Naive B cell (primary cell): Measurements from ENCODE around the gene ZFP91. TPM values are rescaled to one million over a fixed set of nuclear protein-coding genes. Genes with fewer than 3 reads are reported as not detected.

Source experiments
- ATAC-seq, 2 donors: fragments of 150-1000 bp; cut with Tn5 transposase; 2 replicates each; pipeline ENCODE4 v1.10.0; 2021; ENCODE audit warnings: low read depth in 2 of 2, mild to moderate bottlenecking in 2 of 2, moderate library complexity in 2 of 2
- DNase-seq: peaks from one replicate; pipeline ENCODE4 v3.0.0; 2022
- H3K27ac Mint-ChIP-seq, 6 donors: one replicate each; pipeline ENCODE4 v1.8.0; 2020 to 2022; ENCODE audit warnings: mild to moderate bottlenecking in 6 of 6, mixed read lengths in 6 of 6, moderate library complexity in 5 of 6, inconsistent platforms in 2 of 6
- H3K27me3 Mint-ChIP-seq, 3 donors: one replicate each; pipeline ENCODE4 v1.8.0; 2021 to 2022; ENCODE audit warnings: mixed read lengths in 3 of 3, mild to moderate bottlenecking in 1 of 3
- H3K36me3 Mint-ChIP-seq, 2 donors: one replicate each; pipeline ENCODE4 v1.8.0; 2020 to 2022; ENCODE audit warnings: mixed read lengths in 2 of 2, inconsistent platforms in 1 of 2, mild to moderate bottlenecking in 1 of 2
- H3K4me1 Mint-ChIP-seq, 3 donors: one replicate each; pipeline ENCODE4 v1.8.0; 2020 to 2022; ENCODE audit warnings: mixed read lengths in 3 of 3, inconsistent platforms in 1 of 3, mild to moderate bottlenecking in 1 of 3, moderate library complexity in 1 of 3
- H3K4me3 Mint-ChIP-seq, 8 donors: one replicate each; pipeline ENCODE4 v1.8.0; 2020 to 2022; ENCODE audit warnings: mild to moderate bottlenecking in 8 of 8, mixed read lengths in 8 of 8, moderate library complexity in 8 of 8, inconsistent platforms in 2 of 8
- H3K9me3 Mint-ChIP-seq, 7 donors: one replicate each; pipeline ENCODE4 v1.8.0; 2020 to 2022; ENCODE audit warnings: mixed read lengths in 7 of 7, mild to moderate bottlenecking in 5 of 7, inconsistent platforms in 2 of 7, moderate library complexity in 1 of 7
- polyA plus RNA-seq, 6 donors: library from polyadenylated mRNA; unstranded; fragments of 300-500 nt; fragmentation: Illumina TruSeq; gene quantifications; one replicate each; pipeline ENCODE4 v1.2.3, GENCODE V29; 2021; ENCODE audit warnings: low read depth in 6 of 6

Gene ZFP91
- polyA plus RNA-seq, 6 donors from 2014 or later, result 5.4 to 12.4 (median 8.1) TPM

DNA sequence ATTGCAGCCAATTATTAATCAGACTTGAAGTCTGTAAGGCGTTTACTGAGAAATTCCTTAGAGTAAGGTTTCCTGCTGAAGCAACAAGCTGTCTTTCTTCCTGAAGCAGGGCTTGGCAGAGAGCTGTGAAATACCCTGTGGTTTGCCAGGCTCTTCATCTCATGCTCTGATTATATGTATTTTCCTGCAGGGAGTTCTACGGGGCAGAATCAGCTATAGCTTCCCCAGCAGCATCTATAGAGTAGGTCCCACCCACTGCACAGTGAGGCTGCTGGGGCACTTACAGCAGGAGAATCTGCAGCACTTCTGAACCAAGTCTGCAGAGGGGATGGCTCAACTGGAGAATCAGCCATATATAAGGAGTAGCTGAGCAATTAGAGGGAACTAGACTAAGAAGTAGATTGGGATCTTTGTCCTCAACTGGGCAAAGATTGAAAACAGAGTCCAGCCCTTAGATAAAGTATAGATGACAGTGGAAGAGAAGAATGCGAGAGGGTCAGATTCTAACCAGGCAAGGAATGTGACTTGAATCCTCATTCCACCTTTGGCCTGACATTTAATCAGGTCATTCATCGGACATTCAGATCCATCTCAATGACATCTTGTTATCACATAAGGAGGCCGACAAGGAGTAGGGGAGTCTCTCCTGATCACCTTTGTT is 81.2 kb downstream of the ZFP91 start:
- H3K9me3 Mint-ChIP-seq, result no peaks in the 10 kb centered on the region
- ATAC-seq (no peak), DNase-seq (no peak)
- no peak overlapping the region for H3K4me3 Mint-ChIP-seq
- H3K27ac Mint-ChIP-seq, result no peak overlapping the region
- no peaks in the 10 kb centered on the region for H3K4me1 Mint-ChIP-seq
- no peaks in the 10 kb centered on the region for H3K36me3 Mint-ChIP-seq
- peaks cover 30 to 31% (median 30%) of the 10 kb centered on the region in 3 donors for H3K27me3 Mint-ChIP-seq

Other genes starting within 250 kb of the ZFP91 start
- not detected for gene OR5B17, start 220.0 kb upstream of the ZFP91 start, polyA plus RNA-seq
- not detected for gene OR5B3, start 172.2 kb upstream of the ZFP91 start, polyA plus RNA-seq
- gene OR5B2, start 150.9 kb upstream of the ZFP91 start, polyA plus RNA-seq, result not detected
- not detected for gene OR5B12, start 136.8 kb upstream of the ZFP91 start, polyA plus RNA-seq
- gene OR5B21, start 71.0 kb upstream of the ZFP91 start, polyA plus RNA-seq, result not detected
- gene LPXN, start 3.2 kb upstream of the ZFP91 start, polyA plus RNA-seq, result 100 to 1,000 TPM in 2 of 6 donors, 10 to 100 TPM in 4; 63.3 to 120 (median 85.8) TPM
- gene CNTF, start 43.6 kb downstream of the ZFP91 start, polyA plus RNA-seq, result under 1 TPM in 3 of 6 donors, not detected in 3; 0.15 to 0.35 (median 0.28) TPM
- not detected for gene GLYAT, start 152.9 kb downstream of the ZFP91 start, polyA plus RNA-seq